Measurements from ENCODE around the gene ZNF304.
"Not testable (repeated sequence)": the region's sequence is repeated elsewhere in the genome, so short reads cannot be mapped to it uniquely, and the experiment has no call there.

The ZNF304 gene

DNA sequence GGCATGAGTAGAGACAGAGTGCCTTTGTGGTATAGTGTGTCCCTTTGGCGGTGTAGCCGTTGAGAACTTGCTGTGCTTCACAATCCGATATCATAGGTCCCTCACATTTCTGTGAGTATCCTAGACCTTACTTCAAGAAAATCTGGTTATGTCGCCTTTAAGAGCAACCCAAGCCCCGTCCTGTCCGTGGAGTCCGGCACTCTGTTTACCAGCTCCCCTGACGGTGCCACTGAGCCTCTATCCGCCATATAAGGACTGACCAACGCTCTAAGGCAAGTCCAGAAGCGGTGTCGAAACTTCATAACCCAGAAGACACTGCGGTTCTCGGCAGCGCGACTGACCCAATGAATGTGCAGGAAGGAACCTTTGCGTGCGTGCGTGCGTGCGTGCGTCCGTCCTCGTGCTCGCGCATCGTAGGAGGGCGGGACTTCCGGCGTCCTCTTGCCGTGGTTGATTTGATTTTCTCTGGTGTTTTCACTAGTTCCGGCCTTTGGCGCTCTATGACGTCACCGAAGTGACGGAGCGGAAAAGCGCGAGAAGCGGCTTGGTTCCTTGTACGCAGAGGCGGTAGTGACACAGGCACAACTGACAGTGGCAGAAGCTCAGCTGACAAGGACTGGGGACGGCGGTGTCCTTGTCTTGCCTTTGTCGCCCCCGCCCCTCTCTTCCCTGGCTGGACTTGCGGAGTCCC lies 12.1 kb downstream of the ZNF304 start, which contains the start of the genes TRAPPC2B and ZNF547:
Gene TRAPPC2B (plus strand): TSS at position 555 of the 691 bp plus-strand sequence. CDS start 1,283 bp downstream, outside the sequence.
Gene ZNF547 (plus strand): TSS at position 555 of the 691 bp plus-strand sequence. CDS start 5,005 bp downstream, outside the sequence.
- peak; percentile 99 for DNase-seq

DNA sequence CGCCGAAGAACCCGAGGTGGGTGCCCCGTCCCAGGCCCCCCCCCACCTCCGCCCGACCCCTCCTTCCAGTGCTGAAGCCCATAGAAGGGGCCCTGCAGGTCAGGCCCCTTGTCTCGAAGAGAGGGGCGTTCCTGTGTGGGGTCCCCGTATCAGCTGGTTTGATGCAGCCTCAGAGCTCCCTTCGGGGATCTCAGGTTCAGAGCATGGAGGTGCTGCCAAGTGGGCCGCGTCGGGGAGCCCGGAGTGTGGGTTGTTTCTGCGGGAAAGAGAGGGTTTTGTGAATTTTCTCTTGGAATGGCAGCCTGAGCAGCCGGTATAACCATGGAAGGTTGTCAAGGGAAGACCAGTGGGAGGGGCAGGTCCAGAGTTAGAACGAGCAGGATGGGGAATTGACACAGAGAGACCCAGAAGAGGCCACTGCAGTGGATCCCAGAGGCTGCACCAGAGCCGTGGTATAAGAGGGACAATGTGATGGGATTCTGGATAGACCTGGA lies 12.7 kb downstream of the ZNF304 start:
- DNase-seq = no peak

DNA sequence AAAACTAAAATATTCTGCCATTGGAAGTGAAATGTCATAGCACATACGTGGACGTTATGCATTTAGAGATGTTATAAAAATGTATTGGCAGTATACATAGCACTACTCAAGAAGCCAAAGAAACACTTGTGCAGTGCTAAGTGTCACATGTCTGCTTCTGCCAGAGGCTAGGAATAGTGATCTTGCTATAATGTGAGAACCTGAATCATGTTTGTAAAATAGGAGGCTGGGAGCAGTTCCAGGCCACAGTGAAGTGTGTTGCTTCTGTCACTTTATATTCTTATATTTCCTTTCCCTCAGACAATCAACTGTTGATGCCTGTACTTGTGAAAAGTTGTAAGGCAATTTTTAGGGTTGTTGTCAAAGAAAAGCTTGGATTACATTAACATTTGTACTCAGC lies 15.7 kb downstream of the ZNF304 start:
- no peak for DNase-seq

DNA sequence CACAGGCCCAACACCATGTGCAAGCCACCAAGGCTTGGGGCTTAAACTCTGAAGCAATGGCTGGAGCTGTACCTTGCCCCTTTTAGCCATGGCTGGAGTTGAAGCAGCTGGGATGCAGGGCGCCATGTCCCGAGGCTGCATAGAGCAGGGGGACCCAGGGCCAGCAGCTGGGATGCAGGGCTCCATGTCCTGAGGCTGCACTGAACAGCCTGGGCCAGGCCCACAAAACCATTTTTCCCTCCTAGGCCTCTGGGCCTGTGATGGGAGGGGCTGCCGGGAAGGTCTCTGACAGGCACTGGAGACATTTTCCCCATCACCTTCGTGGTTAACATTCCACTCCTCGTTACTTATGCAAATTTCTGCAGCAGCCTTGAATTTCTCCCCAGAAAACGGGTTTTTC lies 23.1 kb downstream of the ZNF304 start:
- no peak for DNase-seq

DNA sequence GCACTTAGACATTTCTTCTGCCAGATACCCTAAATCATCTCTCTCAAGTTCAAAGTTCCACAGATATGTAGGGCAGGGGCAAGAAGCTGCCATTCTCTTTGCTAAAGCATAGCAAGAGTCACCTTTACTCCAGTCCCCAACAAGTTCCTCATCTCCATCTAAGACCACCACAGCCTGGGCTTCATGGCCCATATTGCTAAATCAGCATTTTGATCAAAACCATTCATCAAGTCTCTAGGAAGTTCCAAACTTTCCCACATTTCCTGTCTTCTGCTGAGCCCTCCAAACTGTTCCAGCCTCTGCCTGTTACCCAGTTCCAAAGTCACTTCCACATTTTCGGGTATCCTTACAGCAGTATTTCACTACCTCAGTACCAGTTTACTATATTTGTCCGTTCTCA lies 23.6 kb downstream of the ZNF304 start:
- DNase-seq = not testable (repeated sequence)

DNA sequence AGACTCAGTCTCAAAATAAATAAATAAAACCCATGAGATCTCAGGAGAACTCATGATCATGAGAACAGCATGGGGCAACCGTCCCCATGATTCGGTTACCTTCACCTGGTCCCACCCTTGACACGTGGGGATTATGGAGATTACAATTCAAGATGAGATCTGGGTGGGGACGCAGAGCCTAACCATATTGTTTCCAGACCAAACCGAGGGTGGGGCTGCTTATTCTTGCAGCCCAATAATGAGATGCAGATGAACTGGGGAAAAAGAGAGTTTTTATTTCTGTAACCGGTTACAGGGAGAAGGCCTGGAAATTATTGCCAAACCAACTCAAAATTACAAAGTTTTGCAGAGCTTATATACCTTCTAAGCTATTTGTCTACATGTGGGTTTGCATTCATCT lies 25.1 kb downstream of the ZNF304 start:
- no peak for DNase-seq

DNA sequence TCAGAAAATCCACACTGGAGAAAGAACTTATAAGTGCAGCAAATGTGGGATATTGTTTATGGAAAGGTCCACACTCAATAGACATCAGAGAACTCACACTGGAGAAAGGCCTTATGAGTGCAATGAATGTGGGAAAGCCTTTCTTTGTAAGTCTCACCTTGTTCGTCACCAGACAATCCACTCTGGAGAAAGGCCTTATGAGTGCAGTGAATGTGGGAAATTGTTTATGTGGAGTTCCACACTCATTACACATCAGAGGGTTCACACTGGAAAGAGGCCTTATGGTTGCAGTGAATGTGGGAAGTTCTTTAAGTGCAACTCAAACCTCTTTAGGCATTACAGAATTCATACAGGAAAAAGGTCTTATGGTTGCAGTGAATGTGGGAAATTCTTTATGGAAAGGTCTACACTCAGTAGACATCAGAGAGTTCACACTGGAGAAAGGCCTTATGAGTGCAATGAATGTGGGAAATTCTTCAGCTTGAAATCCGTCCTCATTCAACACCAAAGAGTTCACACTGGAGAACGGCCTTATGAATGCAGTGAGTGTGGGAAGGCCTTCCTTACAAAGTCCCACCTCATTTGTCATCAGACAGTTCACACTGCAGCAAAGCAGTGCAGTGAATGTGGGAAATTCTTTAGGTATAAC lies 26.6 kb downstream of the ZNF304 start:
- no peak for DNase-seq

DNA sequence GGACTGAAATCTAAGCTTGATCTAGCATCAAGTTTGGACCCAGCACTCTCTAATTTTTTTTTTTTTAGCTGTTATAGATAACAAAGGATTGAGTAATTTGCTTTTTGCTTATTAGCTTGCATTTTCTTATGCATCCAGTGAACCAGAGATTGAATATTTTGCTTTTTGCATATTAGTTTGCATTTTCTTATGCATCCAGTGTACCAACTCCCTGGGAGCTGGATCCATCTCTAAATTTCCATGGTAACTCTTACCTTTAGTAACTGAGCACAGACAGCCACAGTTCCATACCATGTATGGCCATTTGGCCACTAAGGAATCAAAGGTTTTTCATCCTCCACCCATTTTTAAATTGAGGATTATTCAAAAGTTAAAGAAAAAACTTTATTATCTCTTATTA lies 29.9 kb downstream of the ZNF304 start:
- no peak for DNase-seq

GRCh38 chr19:57382806-57383488 lies 31.9 kb downstream of the ZNF304 start:
- DNase-seq = no peak

DNA sequence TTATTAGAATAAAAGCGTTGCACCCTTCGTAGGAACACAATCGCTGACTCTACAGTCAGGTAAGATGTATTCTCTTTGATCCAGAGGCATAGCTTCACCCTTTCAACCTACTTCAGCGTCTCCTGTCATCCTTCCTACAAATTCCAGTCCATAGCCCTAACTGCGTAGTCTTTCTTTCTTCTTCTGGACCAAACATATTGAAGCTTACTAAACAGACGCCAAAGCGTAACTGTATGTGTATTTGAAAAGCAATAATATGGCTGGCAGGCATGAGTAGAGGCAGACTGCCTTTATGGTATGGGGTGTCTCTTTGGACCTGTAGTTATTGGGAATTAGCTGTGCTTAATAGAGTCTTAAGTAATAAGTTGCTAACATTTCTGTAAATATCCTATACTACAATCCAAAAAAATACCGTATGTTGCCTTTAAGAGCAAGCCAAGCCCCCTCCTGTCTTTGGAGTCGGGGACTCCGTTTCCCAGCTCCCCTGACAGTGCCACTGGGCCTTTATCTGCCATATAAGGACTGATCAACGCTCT lies 38.2 kb downstream of the ZNF304 start:
- DNase-seq = no peak

DNA sequence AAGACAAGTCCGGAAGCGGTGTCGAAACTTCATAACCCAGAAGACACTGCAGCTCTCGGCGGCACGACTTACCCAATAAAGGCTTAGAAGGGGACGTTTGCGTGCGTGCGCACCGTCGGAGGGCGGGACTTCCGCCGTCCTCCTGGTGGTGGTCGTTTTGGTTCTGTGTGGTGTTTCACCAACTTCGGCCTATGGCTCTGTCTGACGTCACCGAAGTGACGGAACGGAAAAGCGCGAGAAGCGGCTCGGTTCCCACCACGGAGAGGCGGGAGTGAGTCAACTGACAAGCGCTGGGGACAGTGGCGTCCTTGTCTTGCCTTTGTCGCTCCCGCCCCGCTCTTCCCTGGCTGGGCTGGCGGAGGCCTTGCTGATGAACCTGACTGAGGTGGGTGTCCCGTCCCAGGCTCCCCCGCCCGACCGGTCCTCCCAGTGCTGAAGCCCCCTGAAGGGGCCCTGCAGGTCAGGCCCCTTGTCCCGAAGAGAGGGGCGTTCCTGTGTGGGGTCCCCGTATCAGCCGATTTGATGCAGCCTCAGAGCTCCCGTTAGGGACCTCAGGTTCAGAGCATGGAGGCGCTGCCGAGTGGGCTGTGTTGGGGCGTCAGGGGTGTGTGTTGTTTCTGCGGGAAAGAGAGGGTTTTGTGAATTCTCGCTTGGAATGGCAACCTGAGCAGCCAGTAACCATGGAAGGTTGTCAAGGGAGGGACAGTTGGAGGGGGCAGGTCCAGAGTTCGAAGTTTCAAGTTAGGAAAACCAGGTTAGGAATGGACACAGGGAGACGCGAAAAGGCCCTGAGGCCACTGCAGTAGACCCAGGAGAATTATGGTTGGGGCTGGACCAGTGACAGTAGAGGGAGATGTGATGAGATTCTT lies 38.9 kb downstream of the ZNF304 start, which contains the start of gene ZNF548:
Gene ZNF548 (plus strand): TSS at position 125 of the 869 bp plus-strand sequence. CDS start 246 bp downstream, at position 371.
- DNase-seq = peak; percentile 98

GRCh38 chr19:57395710-57396109 lies 44.6 kb downstream of the ZNF304 start:
- DNase-seq = no peak

- no peak for DNase-seq
These were observed 47.8 kb downstream of the ZNF304 start for GRCh38 chr19:57398868-57399267.

- DNase-seq = no peak
These were observed 52.9 kb downstream of the ZNF304 start for GRCh38 chr19:57403737-57404563.

GRCh38 chr19:57406516-57407123 lies 55.5 kb downstream of the ZNF304 start:
- peak; percentile 76 to 78 for DNase-seq
